GM18951 (cell line): ENCODE measurements around the gene TMED6.
"Not testable (repeated sequence)": the region's sequence is repeated elsewhere in the genome, so short reads cannot be mapped to it uniquely, and the experiment has no call there.

ENCODE experiments used
- POLR2A ChIP-seq: IDR thresholded peaks from 4 replicates; pipeline ENCODE4 v1.6.1; 2011; ENCODE audit warnings: mild to moderate bottlenecking; ENCODE audit not compliant: insufficient read length, insufficient read depth; ENCODE audit errors: extremely low read depth
- in situ Hi-C: fragments of 300-500 bp; cut with MboI; formaldehyde crosslinking; loops from one replicate; pipeline ENCODE4 v1.12.0; 2022; ENCODE audit warnings: low sequenced_read_pairs, mixed read lengths, inconsistent platforms; ENCODE audit not compliant: unreplicated experiment

Gene TMED6

GRCh38 chr16:69376393-69377059, 24.9 kb upstream of the TMED6 start:
- no peak for TF ChIP-seq POLR2A
- in situ Hi-C loops: no loop called here

DNA sequence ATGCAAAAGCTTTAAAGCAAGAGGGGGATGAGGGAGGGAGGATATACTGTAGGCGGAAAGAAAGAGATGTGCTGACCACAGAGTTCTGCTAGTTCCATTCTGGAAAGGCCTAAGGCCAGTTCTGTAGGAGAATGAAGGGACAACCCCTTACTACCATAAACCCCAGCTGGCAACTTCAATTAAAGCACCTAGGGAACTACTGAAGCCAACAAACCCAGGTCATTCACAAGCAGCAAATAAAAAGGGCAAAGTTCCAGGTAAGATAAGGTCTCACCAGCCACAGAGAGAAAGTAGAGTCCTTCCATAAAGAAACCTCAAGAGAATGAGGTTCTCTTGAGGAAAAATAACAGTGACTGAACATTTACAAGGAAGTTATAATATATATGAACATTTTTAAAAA, 21.4 kb upstream of the TMED6 start:
- no peak for TF ChIP-seq POLR2A
- in situ Hi-C loops: no loop called here

GRCh38 chr16:69371564-69371963, 20.0 kb upstream of the TMED6 start:
- in situ Hi-C loops: no loop called here
- TF ChIP-seq POLR2A: no peak

DNA sequence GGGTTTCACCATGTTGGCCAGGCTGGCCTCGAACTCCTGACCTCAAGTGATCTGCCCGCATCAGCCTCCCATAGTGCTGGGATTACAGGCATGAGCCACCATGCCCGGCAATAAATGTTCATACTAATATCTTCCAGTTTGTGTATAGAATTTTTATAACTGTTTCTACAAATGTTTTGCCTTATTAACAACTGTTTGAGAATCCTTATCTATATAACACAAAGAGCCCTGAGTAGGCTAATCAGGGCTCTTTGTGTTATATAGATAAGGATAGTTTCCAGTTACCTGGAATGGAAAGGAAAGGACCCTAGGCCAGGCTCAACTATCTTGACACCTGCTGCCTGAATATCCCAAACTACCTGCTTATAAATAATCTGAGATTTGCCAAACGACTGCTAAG, 17.3 kb upstream of the TMED6 start:
- TF ChIP-seq POLR2A: no peak
- in situ Hi-C loops: no loop called here

GRCh38 chr16:69367980-69368379, 16.4 kb upstream of the TMED6 start:
- TF ChIP-seq POLR2A: no peak
- in situ Hi-C loops: no loop called here

- in situ Hi-C loops: no loop called here
- TF ChIP-seq POLR2A: no peak
Observed at GRCh38 chr16:69366431-69366830, 14.8 kb upstream of the TMED6 start.

DNA sequence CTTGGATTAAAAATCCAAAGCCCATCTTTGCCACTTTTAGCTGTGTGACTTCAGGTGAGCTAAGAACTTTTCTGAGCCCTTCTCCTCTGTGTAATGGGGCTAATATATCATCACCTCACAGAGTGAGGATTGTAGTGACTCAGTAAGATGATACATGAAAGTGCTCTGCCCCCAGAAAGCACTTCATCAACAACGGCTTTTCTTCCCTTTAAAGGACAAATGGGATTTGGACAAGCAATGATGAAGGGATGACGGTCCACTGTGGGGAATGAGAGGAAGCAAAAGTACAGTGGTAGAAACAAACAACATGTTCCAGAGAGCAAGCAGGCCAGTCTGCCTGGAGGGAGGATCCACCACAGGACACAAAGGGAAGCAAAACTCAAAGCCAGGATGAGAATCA, 14.3 kb upstream of the TMED6 start:
- in situ Hi-C loops: no loop called here
- TF ChIP-seq POLR2A: no peak

DNA sequence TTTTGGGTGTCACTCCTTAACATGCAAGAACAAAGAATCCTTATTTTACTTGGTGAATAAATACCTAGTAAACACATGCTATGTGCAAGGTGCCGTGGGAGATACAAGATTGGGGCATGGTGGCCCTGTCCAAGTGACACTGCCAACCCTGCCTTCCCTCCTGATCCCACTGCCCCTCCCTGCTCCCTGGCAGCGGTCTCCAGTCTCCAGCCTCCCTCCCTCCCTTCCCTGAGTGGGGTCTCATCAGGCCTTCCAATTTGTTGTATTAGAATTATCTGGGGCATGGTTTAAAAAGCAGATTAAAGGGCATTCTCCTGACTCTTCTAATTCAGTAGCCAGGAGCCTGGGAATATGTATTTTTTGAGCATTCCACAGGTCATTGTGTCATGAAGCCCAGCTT, 12.5 kb upstream of the TMED6 start:
- no peak for TF ChIP-seq POLR2A
- in situ Hi-C loops: no loop called here

DNA sequence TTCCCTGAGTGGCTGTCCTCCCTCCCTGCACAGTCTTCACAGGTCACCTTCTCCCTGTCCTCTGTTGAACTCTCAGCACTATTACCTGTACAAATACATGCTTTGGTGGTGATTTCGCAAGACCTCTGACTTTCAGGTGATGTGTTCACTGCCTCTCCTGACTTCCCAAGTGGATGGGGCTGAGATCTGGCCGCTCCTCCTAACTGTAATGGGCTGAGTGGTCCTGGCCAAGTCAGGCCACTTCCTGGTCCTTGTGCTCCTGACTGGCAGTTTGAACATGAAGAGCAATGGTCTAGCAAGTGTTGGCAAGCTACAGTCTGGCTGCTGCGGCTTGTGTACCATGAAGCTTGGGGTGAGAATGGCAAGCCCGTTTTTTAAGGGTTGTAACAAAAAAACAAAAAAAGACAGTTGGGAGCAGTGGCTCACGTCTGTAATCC, 11.7 kb upstream of the TMED6 start:
- in situ Hi-C loops: no loop called here

GRCh38 chr16:69360070-69360469, 8.5 kb upstream of the TMED6 start:
- in situ Hi-C loops: not testable (repeated sequence)

More for the DNA sequence above, 11.7 kb upstream of the TMED6 start:
- TF ChIP-seq POLR2A: no peak

GRCh38 chr16:69350536-69351133, 951 bp downstream of the TMED6 start:
- in situ Hi-C loops: no loop called here
- no peak for TF ChIP-seq POLR2A

DNA sequence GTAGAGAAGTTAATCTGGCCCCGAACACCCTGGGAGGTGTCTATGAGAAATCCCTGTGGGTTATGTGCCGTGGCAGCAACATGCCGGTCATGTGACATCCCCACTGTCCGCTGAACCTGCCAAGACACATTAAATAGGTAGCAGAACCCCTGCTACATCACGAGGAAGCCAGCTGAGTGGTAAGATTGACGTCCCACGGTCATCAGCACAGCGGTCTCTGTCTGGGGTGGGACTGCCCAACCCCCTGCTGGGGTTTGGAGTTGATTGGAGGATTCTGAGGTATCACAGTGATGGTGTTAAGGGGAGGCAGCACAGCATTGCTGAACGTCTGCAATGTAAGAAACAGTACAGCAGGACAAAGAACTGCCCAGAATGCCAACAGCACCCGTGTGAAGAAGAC, 2.0 kb downstream of the TMED6 start:
- TF ChIP-seq POLR2A: no peak
- in situ Hi-C loops: no loop called here

- in situ Hi-C loops: no loop called here
- TF ChIP-seq POLR2A: no peak
Observed at GRCh38 chr16:69348222-69348621, 3.4 kb downstream of the TMED6 start.

DNA sequence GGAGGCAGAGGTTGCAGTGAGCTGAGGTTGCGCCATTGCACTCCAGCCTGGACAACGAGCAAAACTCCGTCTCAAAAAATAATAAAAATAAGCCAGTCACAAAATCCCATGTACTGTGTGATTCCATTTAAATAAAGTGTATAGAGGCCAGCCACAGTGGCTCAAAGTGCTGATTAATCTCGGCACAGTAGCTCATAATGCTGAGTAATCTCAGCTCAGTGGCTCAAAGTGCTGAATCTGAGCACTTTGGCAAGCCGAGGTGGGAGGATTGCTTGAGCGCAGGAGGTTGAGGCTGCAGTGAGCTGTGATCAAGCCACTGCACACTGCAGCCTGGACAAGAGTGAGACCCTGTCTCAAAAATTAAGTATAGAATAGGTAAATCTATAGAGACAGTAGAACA, 4.9 kb downstream of the TMED6 start:
- no peak for TF ChIP-seq POLR2A
- in situ Hi-C loops: no loop called here

GRCh38 chr16:69345923-69346322, 5.7 kb downstream of the TMED6 start:
- no peak for TF ChIP-seq POLR2A
- in situ Hi-C loops: no loop called here

- in situ Hi-C loops: no loop called here
- no peak for TF ChIP-seq POLR2A
Observed at GRCh38 chr16:69344171-69344570, 7.4 kb downstream of the TMED6 start.
